Liver (tissue), 3 donors: ENCODE data around the gene NSUN2.

ENCODE experiments used
- ATF3 ChIP-seq: IDR thresholded peaks from 2 replicates; pipeline ENCODE4 v1.6.1; 2016; ENCODE audit warnings: antibody characterized with exemption
- CTCF ChIP-seq: fragments of 150-350 bp; IDR thresholded peaks from 2 replicates; pipeline ENCODE4 v1.5.1; 2017; ENCODE audit warnings: improper control_type of control experiment, low read depth, low read length; ENCODE audit not compliant: missing input control
- EGR1 ChIP-seq, 2 donors: IDR thresholded peaks; 2 replicates each; pipeline ENCODE4 v1.6.1; 2016 to 2018; ENCODE audit warnings: antibody characterized with exemption in 2 of 2, low read depth in 2 of 2
- GABPA ChIP-seq, 2 donors: IDR thresholded peaks in 1 of 2; conservative IDR thresholded peaks in 1 of 2; 2 replicates each; pipeline ENCODE4 v1.6.1; 2016; ENCODE audit warnings: antibody characterized with exemption in 2 of 2, mild to moderate bottlenecking in 1 of 2, moderate library complexity in 1 of 2
- HNF4A ChIP-seq, 2 donors: conservative IDR thresholded peaks; 2 replicates each; pipeline ENCODE4 v1.6.1; 2016; ENCODE audit warnings: antibody characterized with exemption in 2 of 2, mild to moderate bottlenecking in 2 of 2
- HNF4G ChIP-seq: IDR thresholded peaks from 2 replicates; pipeline ENCODE4 v1.6.1; 2016; ENCODE audit warnings: antibody characterized with exemption
- JUND ChIP-seq, 2 donors: IDR thresholded peaks; 2 replicates each; pipeline ENCODE4 v1.6.1; 2016; ENCODE audit warnings: antibody characterized with exemption in 2 of 2
- MAX ChIP-seq: IDR thresholded peaks from 2 replicates; pipeline ENCODE4 v1.6.1; 2016; ENCODE audit warnings: antibody characterized with exemption
- RAD21 ChIP-seq, 2 donors: IDR thresholded peaks; 2 replicates each; pipeline ENCODE4 v1.6.1; 2016; ENCODE audit warnings: antibody characterized with exemption in 2 of 2, mild to moderate bottlenecking in 2 of 2
- REST ChIP-seq: IDR thresholded peaks from 2 replicates; pipeline ENCODE4 v1.6.1; 2016; ENCODE audit warnings: antibody characterized with exemption, mild to moderate bottlenecking
- SP1 ChIP-seq: IDR thresholded peaks from 2 replicates; pipeline ENCODE4 v1.6.1; 2018; ENCODE audit warnings: antibody characterized with exemption, mild to moderate bottlenecking
- TAF1 ChIP-seq: conservative IDR thresholded peaks from 2 replicates; pipeline ENCODE4 v1.6.1; 2016; ENCODE audit warnings: antibody characterized with exemption, mild to moderate bottlenecking
- YY1 ChIP-seq: IDR thresholded peaks from 2 replicates; pipeline ENCODE4 v1.6.1; 2016; ENCODE audit warnings: antibody characterized with exemption, mild to moderate bottlenecking
- ZBTB33 ChIP-seq: IDR thresholded peaks from 2 replicates; pipeline ENCODE4 v1.6.1; 2016; ENCODE audit warnings: antibody characterized with exemption
- donor health status: healthy.
- donor health status: healthy.

- TF ChIP-seq SP1 (no peak), CTCF (no peak), YY1 (no peak), JUND (IDR thresholded peaks at IDR 0.05) (no peak), ZBTB33 (no peak), GABPA (IDR thresholded peaks at IDR 0.05 in 1 of 2, conservative IDR thresholded peaks at IDR 0.05 in 1 of 2) (no peak), ATF3 (no peak), REST (no peak), MAX (no peak), RAD21 (IDR thresholded peaks at IDR 0.05) (no peak), EGR1 (IDR thresholded peaks at IDR 0.05; ENCODE audit: low read depth in 2 of 2) (no peak), TAF1 (no peak), HNF4A (conservative IDR thresholded peaks at IDR 0.05) (no peak), HNF4G (no peak)
Measured at GRCh38 chr5:6601816-6602215, 31.0 kb downstream of the NSUN2 start.
